H9 (cell line): Measurements from ENCODE around the gene AKAP3. TPM values are rescaled to one million over a fixed set of nuclear protein-coding genes. Genes with fewer than 3 reads are reported as not detected.

Experiments
- DNase-seq: peaks from one replicate; pipeline ENCODE4 v3.0.0-alpha.2; 2017
- H2AFZ ChIP-seq: one replicate; pipeline ENCODE4 v1.6.1; 2013; ENCODE audit warnings: mild to moderate bottlenecking, low read length, control low read depth, moderate library complexity
- H2AK5ac ChIP-seq: 2 replicates; pipeline ENCODE4 v1.6.1; 2013; ENCODE audit warnings: low read length, control low read depth, mixed read lengths; ENCODE audit not compliant: insufficient read length
- H2BK120ac ChIP-seq: one replicate; pipeline ENCODE4 v1.6.1; 2013; ENCODE audit warnings: low read depth, mild to moderate bottlenecking, low read length, control low read depth, inconsistent platforms; ENCODE audit not compliant: poor library complexity, severe bottlenecking
- H2BK12ac ChIP-seq: 2 replicates; pipeline ENCODE4 v1.6.1; 2013; ENCODE audit warnings: low read length, control low read depth, mixed read lengths, low read depth; ENCODE audit not compliant: insufficient read length
- H2BK15ac ChIP-seq: 2 replicates; pipeline ENCODE4 v1.6.1; 2013; ENCODE audit warnings: low read depth, low read length, control low read depth
- H2BK20ac ChIP-seq: one replicate; pipeline ENCODE4 v1.6.1; 2013; ENCODE audit warnings: low read depth, mild to moderate bottlenecking, low read length, control low read depth, inconsistent platforms; ENCODE audit not compliant: poor library complexity, severe bottlenecking
- H2BK5ac ChIP-seq: 2 replicates; pipeline ENCODE4 v1.6.1; 2013; ENCODE audit warnings: low read length, control low read depth, mixed read lengths; ENCODE audit not compliant: insufficient read length
- H3K14ac ChIP-seq: 2 replicates; pipeline ENCODE4 v1.6.1; 2013; ENCODE audit warnings: low read length, control low read depth; ENCODE audit not compliant: insufficient read depth
- H3K18ac ChIP-seq: 2 replicates; pipeline ENCODE4 v1.6.1; 2013; ENCODE audit warnings: low read depth, mild to moderate bottlenecking, mixed read lengths, low read length, control low read depth; ENCODE audit not compliant: insufficient read length
- H3K23ac ChIP-seq: 2 replicates; pipeline ENCODE4 v1.6.1; 2013; ENCODE audit warnings: low read length, control low read depth, mixed read lengths, low read depth; ENCODE audit not compliant: insufficient read length
- H3K23me2 ChIP-seq: 2 replicates; pipeline ENCODE4 v1.6.1; 2013; ENCODE audit warnings: low read depth, mild to moderate bottlenecking, mixed read lengths, low read length, control low read depth; ENCODE audit not compliant: insufficient read length, poor library complexity, severe bottlenecking
- H3K27ac ChIP-seq: 2 replicates; pipeline ENCODE4 v1.5.1; 2013; ENCODE audit warnings: low read length, control low read depth, mixed read lengths, low read depth; ENCODE audit not compliant: insufficient read length
- H3K27me3 ChIP-seq: 2 replicates; pipeline ENCODE4 v1.6.1; 2013; ENCODE audit warnings: low read length, control low read depth, inconsistent platforms; ENCODE audit not compliant: insufficient read depth
- H3K4ac ChIP-seq: 2 replicates; pipeline ENCODE4 v1.6.1; 2013; ENCODE audit warnings: low read depth, mild to moderate bottlenecking, control low read depth, inconsistent platforms, low read length, moderate library complexity
- H3K4me1 ChIP-seq: 2 replicates; pipeline ENCODE4 v1.6.1; 2013; ENCODE audit warnings: low read length, control low read depth, inconsistent platforms; ENCODE audit not compliant: insufficient read depth
- H3K4me2 ChIP-seq: 2 replicates; pipeline ENCODE4 v1.6.1; 2013; ENCODE audit warnings: low read length, control low read depth, mixed read lengths; ENCODE audit not compliant: insufficient read length, insufficient read depth
- H3K56ac ChIP-seq: 2 replicates; pipeline ENCODE4 v1.6.1; 2013; ENCODE audit warnings: low read depth, mild to moderate bottlenecking, mixed read lengths, low read length, control low read depth; ENCODE audit not compliant: insufficient read length
- H3K79me1 ChIP-seq: 2 replicates; pipeline ENCODE4 v1.6.1; 2013; ENCODE audit warnings: low read depth, mild to moderate bottlenecking, moderate library complexity, low read length, control low read depth, inconsistent platforms; ENCODE audit not compliant: insufficient read depth, poor library complexity, severe bottlenecking
- H3K79me2 ChIP-seq: 2 replicates; pipeline ENCODE4 v1.6.1; 2013; ENCODE audit warnings: low read length, control low read depth, inconsistent platforms; ENCODE audit not compliant: insufficient read depth
- H3K9ac ChIP-seq: 2 replicates; pipeline ENCODE4 v1.6.1; 2013; ENCODE audit warnings: low read length, control low read depth, mixed read lengths; ENCODE audit not compliant: insufficient read length; ENCODE audit errors: extremely low read depth
- H3K9me3 ChIP-seq: one replicate; pipeline ENCODE4 v1.6.1; 2013; ENCODE audit warnings: low read depth, low read length, inconsistent platforms; ENCODE audit not compliant: control insufficient read depth
- H3T11ph ChIP-seq: one replicate; pipeline ENCODE4 v1.6.1; 2013; ENCODE audit warnings: mild to moderate bottlenecking, low read length, control low read depth, inconsistent platforms
- H4K20me1 ChIP-seq: one replicate; pipeline ENCODE4 v1.6.1; 2013; ENCODE audit not compliant: control insufficient read depth, insufficient read length, insufficient read depth
- H4K5ac ChIP-seq: 2 replicates; pipeline ENCODE4 v1.6.1; 2013; ENCODE audit warnings: low read depth, mild to moderate bottlenecking, mixed read lengths, low read length, control low read depth; ENCODE audit not compliant: insufficient read length
- H4K8ac ChIP-seq: replicated peaks from 2 replicates; pipeline ENCODE4 v1.6.1; 2013; ENCODE audit warnings: low read length, control low read depth, mixed read lengths, low read depth; ENCODE audit not compliant: insufficient read length
- H4K91ac ChIP-seq: 2 replicates; pipeline ENCODE4 v1.6.1; 2013; ENCODE audit warnings: low read depth, mild to moderate bottlenecking, moderate library complexity, mixed read lengths, low read length, control low read depth; ENCODE audit not compliant: insufficient read length
- H3K27ac Mint-ChIP-seq, 3 experiments: 2 replicates in 2 of 3; 3 replicates in 1 of 3; pipeline ENCODE4 v1.8.0; 2020 to 2021; ENCODE audit warnings: mixed read lengths in 3 of 3, mild to moderate bottlenecking in 1 of 3, moderate library complexity in 1 of 3
- H3K27me3 Mint-ChIP-seq: 2 replicates; pipeline ENCODE4 v1.8.0; 2021; ENCODE audit warnings: low read depth, mild to moderate bottlenecking, moderate library complexity, mixed read lengths
- H3K36me3 Mint-ChIP-seq, 3 experiments: 2 replicates in 2 of 3; 3 replicates in 1 of 3; pipeline ENCODE4 v1.8.0; 2020 to 2021; ENCODE audit warnings: low read depth in 3 of 3, mixed read lengths in 3 of 3; ENCODE audit not compliant: insufficient read depth in 1 of 3
- H3K4me1 Mint-ChIP-seq, 2 experiments: 2 replicates each; pipeline ENCODE4 v1.8.0; 2020; ENCODE audit warnings: mixed read lengths in 2 of 2
- H3K4me3 Mint-ChIP-seq, 2 experiments: 2 replicates in 1 of 2; 3 replicates in 1 of 2; pipeline ENCODE4 v1.8.0; 2020 to 2021; ENCODE audit warnings: mild to moderate bottlenecking in 2 of 2, mixed read lengths in 2 of 2, moderate library complexity in 1 of 2
- H3K9me3 Mint-ChIP-seq, 2 experiments: 2 replicates in 1 of 2; 3 replicates in 1 of 2; pipeline ENCODE4 v1.8.0; 2020; ENCODE audit warnings: mild to moderate bottlenecking in 2 of 2, mixed read lengths in 2 of 2, moderate library complexity in 1 of 2
- WGBS: extraction: QIAGEN DNeasy Blood & Tissue Kit; methylation state at CpG from one replicate; pipeline ENCODE4 v1.1.7; 2013; ENCODE audit warnings: missing lambda C conversion rate, low lambda C conversion rate, mixed read lengths; ENCODE audit not compliant: insufficient read length; ENCODE audit errors: extremely low coverage; 5-methylcytosine and 5-hydroxymethylcytosine counted together
- total RNA-seq: library from RNA; stranded (reverse); gene quantifications from 2 replicates; pipeline ENCODE4 v1.2.1, GENCODE V29; 2021
- TF ChIP-seq, protein P1 (sequence below): fragments of 200-600 bp; sonication (generic); conservative IDR thresholded peaks from 3 replicates; pipeline ENCODE4 v1.8.0; 2021; ENCODE audit warnings: antibody characterized with exemption, mild to moderate bottlenecking

AKAP3 gene
- total RNA-seq, 1 experiment from 2014 or later: 1.3 TPM

DNA sequence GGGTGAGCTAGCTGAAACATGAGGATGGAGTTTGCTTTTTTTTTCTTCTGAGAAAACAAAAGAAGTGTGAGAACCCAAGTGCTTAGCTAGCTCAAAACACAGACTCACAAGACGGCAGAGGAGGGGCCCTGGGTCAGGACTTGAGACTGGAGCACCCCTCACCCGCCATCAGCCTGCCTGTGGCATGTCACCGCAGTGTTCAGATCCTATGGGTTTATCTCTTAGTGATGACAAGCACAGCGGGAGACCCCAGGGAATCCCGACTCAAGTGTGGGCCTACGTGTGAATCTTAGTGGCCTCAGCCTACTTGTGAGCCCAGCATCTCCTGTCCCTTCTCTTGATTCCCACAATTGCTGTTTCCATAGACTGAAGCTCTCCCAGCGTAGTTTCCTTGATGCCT, 64.0 kb downstream of the AKAP3 start:
- Histone ChIP-seq H3K27me3 (no peaks in the 10 kb centered on the region), H3K23ac (no peak overlapping the region), H4K5ac (no peak overlapping the region), H4K91ac (no peak overlapping the region), H3K9me3 (no peaks in the 10 kb centered on the region), H3K14ac (no peak overlapping the region), H3T11ph (no peak overlapping the region), H3K4ac (no peak overlapping the region), H3K4me2 (no peak overlapping the region), H4K20me1 (no peaks in the 10 kb centered on the region), H2BK5ac (no peak overlapping the region), H3K79me1 (no peaks in the 10 kb centered on the region), H2BK120ac (no peak overlapping the region), H3K9ac (no peak overlapping the region), H2BK12ac (no peak overlapping the region), H4K8ac (no peak overlapping the region), H2BK20ac (no peak overlapping the region), H3K56ac (no peak overlapping the region), H3K27ac (no peak overlapping the region), H3K4me1 (no peaks in the 10 kb centered on the region; the same call in 1 of the 2 replicates), H2AFZ (no peak overlapping the region), H2AK5ac (no peak overlapping the region), H3K18ac (no peak overlapping the region), H3K79me2 (no peaks in the 10 kb centered on the region), H3K23me2 (no peaks in the 10 kb centered on the region), H2BK15ac (no peak overlapping the region)
- TF ChIP-seq, protein P1, sequence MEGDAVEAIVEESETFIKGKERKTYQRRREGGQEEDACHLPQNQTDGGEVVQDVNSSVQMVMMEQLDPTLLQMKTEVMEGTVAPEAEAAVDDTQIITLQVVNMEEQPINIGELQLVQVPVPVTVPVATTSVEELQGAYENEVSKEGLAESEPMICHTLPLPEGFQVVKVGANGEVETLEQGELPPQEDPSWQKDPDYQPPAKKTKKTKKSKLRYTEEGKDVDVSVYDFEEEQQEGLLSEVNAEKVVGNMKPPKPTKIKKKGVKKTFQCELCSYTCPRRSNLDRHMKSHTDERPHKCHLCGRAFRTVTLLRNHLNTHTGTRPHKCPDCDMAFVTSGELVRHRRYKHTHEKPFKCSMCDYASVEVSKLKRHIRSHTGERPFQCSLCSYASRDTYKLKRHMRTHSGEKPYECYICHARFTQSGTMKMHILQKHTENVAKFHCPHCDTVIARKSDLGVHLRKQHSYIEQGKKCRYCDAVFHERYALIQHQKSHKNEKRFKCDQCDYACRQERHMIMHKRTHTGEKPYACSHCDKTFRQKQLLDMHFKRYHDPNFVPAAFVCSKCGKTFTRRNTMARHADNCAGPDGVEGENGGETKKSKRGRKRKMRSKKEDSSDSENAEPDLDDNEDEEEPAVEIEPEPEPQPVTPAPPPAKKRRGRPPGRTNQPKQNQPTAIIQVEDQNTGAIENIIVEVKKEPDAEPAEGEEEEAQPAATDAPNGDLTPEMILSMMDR: no peak
- Mint-ChIP-seq H3K4me1 (peaks cover 31 to 36% of the 10 kb centered on the region in 2 experiments), H3K27me3 (peaks cover 8% of the 10 kb centered on the region), H3K27ac (peak overlapping the region in 1 of 3 experiments; percentile 29; a peak in 2 of 7 replicates), H3K4me3 (no peak overlapping the region), H3K9me3 (no peaks in the 10 kb centered on the region; a peak in 1 of 5 replicates), H3K36me3 (no peaks in the 10 kb centered on the region)
- no peak for DNase-seq
- WGBS: no CpG with 5 or more reads among the region's 7 CpGs
